ENCODE measurements around the gene FOXN4.

DNA sequence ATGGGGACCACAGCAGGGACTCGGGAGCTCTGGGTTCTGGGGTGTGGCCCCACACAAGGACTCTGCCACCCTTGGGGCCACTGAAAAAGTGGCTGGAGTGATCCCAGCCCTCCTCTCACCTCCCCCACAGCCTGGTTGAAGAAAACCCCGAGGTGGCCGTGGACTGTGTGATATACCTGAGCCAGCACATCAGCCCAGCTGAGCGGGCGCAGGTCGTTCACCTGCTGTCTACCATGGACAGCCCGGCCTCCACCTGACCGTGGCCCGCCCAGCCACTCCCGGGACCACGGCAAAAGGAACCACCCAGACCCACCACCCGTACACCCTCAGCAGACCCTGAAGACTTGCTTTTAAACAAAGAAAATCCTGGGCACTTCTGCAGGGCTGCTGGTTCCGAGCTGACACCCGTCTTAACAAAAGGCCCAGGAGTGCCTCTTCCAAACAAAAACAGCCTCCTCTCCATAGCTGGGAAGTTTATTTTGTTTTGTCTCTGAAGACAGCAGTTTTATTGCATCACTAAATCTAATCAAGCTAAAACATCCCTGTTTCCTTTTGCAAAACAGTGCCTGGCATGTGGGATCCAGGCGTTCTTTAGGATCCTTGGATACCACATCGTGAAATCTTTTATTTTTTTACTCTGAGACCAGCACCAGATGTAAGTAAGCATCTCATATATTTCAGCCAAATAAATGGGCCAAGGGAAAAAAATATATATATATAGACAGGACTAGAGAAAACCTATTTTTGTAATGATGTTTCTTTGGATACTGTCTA lies 42.8 kb downstream of the FOXN4 start:
- TF ChIP-seq, protein P1, sequence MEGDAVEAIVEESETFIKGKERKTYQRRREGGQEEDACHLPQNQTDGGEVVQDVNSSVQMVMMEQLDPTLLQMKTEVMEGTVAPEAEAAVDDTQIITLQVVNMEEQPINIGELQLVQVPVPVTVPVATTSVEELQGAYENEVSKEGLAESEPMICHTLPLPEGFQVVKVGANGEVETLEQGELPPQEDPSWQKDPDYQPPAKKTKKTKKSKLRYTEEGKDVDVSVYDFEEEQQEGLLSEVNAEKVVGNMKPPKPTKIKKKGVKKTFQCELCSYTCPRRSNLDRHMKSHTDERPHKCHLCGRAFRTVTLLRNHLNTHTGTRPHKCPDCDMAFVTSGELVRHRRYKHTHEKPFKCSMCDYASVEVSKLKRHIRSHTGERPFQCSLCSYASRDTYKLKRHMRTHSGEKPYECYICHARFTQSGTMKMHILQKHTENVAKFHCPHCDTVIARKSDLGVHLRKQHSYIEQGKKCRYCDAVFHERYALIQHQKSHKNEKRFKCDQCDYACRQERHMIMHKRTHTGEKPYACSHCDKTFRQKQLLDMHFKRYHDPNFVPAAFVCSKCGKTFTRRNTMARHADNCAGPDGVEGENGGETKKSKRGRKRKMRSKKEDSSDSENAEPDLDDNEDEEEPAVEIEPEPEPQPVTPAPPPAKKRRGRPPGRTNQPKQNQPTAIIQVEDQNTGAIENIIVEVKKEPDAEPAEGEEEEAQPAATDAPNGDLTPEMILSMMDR (IDR thresholded peaks at IDR 0.05) = no peak
- no peak for TF ChIP-seq EP300 (IDR thresholded peaks at IDR 0.05)
